Stimulated activated naive CD8-positive, alpha-beta T cell treated with anti-CD3 and anti-CD28 coated beads, Interleukin-15, Interleukin-2, amounts not matched to agents 100 ng/mL and 50 ng/mL, for 24 hours (primary cell): ENCODE results near the gene GBP1.

Source experiments
- H3K27ac Mint-ChIP-seq: one replicate; pipeline ENCODE4 v1.8.0; 2021; ENCODE audit warnings: mild to moderate bottlenecking, mixed read lengths
- H3K27me3 Mint-ChIP-seq: one replicate; pipeline ENCODE4 v1.8.0; 2021; ENCODE audit warnings: mixed read lengths
- H3K36me3 Mint-ChIP-seq: one replicate; pipeline ENCODE4 v1.8.0; 2021; ENCODE audit warnings: low read depth, mixed read lengths
- H3K4me1 Mint-ChIP-seq: one replicate; pipeline ENCODE4 v1.8.0; 2021; ENCODE audit warnings: low read depth, mixed read lengths
- H3K4me3 Mint-ChIP-seq: one replicate; pipeline ENCODE4 v1.8.0; 2021; ENCODE audit warnings: mild to moderate bottlenecking, mixed read lengths
- H3K9me3 Mint-ChIP-seq: one replicate; pipeline ENCODE4 v1.8.0; 2021; ENCODE audit warnings: mixed read lengths

GBP1 gene

GRCh38 chr1:89005286-89006151, 59.5 kb downstream of the GBP1 start:
- Mint-ChIP-seq H3K27me3 (no peaks in the 10 kb centered on the region), H3K4me3 (no peak overlapping the region), H3K27ac (no peak overlapping the region), H3K36me3 (peaks cover 45% of the 10 kb centered on the region), H3K9me3 (peaks cover 4% of the 10 kb centered on the region), H3K4me1 (peaks cover 30% of the 10 kb centered on the region)
